Stimulated activated CD4-positive, alpha-beta T cell treated with anti-CD3 and anti-CD28 coated beads, Interleukin-4, amount 100 ng/mL, for 24 hours (primary cell): Measurements from ENCODE around the gene PLIN1.
"Not testable (repeated sequence)": the region's sequence is repeated elsewhere in the genome, so short reads cannot be mapped to it uniquely, and the experiment has no call there.

Source experiments
- DNase-seq: peaks from one replicate; pipeline ENCODE4 v3.0.0-alpha.2; 2020

The PLIN1 gene

GRCh38 chr15:89679212-89679611 lies at the start of gene PLIN1:
Gene PLIN1 (minus strand): TSS chr15:89679367. CDS start chr15:89677489, 1,878 bp downstream.
- no peak for DNase-seq

DNA sequence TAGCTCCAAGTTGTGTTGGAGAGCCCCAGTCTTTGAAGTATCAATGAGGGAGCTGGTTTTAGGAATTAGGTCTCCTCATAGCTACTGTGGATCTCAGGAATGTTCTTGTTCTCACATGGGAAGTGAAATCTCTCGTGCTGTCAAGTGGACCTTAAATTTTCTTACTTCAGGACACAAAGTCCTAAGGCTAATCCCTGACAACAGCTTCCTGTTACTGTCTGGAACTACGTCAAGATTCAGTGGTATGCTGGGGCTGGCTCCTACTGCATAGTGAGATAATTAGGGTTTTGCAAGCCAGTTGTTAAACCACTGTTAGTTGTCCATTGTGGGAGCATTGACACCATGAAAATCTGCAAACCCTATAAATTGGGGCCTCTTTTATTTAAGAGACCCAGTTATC lies 49.1 kb upstream of the PLIN1 start:
- no peak for DNase-seq

DNA sequence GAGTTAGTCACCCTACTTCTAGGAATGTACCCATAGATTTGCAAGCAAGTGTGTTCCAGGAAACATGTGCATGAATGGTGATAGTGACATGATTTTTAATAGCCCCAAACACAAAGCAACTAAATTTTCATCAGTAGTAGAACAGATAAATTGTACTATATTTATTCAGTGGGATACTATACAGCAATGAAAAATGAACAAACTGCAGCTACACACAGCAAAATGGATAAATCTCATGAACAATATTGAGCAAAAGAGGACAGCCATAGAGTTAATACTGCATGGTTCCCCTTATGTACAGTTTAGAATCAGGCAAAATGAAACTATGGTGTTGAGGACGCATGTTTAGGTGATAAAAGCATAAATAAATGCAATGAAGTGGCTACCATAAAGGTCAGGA lies 45.9 kb upstream of the PLIN1 start:
- DNase-seq = no peak

DNA sequence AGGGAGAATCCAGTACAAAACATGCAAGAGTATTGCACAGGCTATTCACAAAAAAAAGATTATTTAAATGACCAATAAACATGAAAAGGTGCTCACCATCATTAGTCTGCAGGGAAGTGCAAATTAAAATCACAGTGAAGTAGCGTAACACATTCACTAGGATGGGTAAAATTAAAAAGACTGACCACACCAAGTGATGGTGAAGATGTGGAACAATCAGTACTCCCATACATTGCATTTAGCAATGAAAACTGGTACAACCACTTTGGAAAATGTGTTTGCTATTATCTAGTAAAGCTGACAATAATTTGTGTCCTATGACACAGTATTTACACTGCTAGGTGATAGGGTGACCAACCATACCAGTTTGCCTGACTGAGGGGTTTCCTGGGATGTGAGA lies 45.5 kb upstream of the PLIN1 start:
- no peak for DNase-seq

DNA sequence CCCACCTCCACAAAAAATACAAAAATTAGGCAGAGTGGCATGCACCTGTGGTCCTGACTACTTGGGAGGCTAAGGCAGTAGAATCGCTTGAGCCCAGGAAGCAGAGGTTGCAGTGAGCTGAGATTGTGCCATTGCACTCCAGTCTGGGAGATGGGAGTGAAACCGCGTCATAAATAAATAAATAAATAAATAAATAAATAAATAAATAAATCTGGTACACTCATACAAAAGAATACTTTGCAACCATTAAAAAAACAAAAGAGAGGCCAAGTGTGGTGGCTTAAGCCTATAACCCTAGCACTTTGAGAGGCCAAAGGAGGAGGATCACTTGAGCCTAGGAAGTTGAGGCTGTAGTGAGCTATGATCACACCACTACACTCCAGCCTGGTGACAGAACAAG lies 43.9 kb upstream of the PLIN1 start:
- DNase-seq = no peak

- no peak for DNase-seq
These were observed 35.6 kb upstream of the PLIN1 start for GRCh38 chr15:89714775-89715174.

GRCh38 chr15:89707577-89707976 lies 28.4 kb upstream of the PLIN1 start:
- DNase-seq = no peak

DNA sequence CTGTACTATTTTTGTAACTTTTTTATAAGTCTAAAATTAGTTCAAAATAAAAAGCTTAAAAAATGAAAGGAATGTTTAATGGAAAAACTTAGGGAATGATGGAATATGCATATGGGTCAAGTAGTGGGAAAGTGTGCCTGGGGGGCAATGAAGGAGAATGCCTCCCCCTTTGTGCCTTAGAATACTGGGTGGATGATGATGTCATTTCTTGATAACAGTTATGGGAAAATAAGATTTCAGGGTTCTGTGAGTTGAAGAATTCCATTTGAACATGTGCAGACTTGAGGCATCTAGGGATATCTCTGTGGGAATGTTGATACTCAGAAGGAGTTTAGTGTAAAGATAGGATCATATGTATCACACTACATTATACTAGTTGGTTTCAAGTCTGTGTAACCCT lies 25.2 kb upstream of the PLIN1 start:
- no peak for DNase-seq

DNA sequence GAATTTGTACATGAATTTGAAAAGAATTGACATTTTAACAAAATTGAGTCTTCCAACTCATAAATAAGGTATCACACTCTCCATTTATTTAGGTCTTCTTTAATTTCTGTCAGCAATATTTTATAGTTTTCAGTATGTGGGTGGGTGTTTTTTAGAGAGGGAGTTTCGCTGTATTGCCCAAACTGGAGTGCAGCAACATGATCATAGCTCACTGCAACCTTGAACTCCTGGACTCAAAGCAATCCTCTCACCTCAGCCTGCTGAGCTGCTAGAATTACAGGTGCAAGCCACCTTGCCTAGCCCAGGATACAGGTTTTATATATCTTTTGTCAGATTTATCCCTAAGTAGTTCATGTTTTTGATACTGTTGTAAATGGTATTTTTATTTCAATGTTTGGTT lies 16.0 kb upstream of the PLIN1 start:
- no peak for DNase-seq

DNA sequence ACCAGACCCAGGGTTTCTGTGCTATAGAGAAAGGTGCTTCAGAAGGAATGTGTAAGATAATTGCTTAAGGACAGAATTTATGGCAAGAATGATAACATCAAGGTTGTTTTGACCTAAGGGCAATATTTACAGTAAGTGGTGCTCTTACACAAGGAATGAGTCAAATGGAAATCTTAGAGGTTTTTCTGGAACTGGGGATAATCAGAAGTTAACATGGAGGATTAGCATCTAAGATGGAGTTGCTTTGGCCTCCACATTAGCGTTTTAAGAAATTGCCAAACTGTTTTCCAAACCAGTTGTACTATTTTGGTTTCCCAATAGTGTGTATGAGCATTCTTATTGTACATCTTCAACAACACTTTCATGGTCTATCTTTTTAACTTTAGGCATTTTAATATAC lies 14.5 kb upstream of the PLIN1 start:
- no peak for DNase-seq

GRCh38 chr15:89693091-89693490 lies 13.9 kb upstream of the PLIN1 start:
- no peak for DNase-seq

DNA sequence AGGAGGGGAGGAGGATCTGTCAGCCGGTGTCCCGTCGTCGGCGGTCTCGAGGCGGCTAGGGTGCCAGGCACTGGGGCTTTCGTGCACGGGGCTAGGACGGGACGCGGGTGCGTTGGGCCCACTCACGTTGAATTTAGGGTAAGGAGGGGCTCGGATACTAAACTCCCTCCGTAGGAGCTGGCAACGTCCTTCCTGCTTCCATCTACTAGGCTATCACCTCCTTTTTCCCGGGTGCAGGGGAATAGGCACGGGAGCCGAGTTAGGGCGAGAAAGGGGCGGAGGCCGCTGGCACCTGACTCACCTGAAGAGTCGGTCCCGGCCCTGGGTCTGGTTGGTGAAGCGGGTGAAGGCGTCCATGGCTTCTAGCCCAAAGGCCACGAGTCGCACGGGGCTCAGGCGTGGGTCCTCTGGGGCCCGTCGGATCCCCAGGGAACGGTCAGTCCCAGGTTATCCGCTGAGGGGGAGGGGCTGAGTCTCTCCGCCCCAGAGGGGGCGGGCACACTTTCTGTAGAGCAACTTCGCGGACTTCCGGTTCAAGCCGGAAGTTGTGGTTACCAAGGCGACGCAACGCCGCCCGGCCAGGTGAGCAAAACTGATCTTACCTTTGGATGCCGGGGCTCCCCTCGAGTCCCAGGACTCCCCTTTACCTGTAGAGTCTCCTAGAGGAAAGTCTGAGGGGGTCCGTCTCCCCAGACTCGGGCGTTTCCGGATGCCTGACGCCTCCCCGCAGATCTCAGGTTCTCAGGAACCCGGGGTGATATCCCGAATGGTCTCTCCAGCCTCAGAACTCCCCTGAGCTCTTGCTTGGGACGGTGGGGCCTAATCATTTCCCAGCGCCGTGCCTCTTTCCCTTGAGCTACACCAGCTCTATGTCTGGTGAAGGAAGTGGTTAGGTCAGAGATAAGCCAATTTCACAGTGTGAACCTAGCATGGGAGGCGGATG lies 11.4 kb upstream of the PLIN1 start, which contains the start of the genes PEX11A and WDR93:
PEX11A (minus strand) TSS at position 479 of the 943 bp plus-strand sequence; CDS start at position 357, 122 bp downstream.
WDR93 (plus strand) TSS at position 536 of the 943 bp plus-strand sequence. CDS start 10,936 bp downstream, outside the sequence.
- peak; percentile 82 for DNase-seq

DNA sequence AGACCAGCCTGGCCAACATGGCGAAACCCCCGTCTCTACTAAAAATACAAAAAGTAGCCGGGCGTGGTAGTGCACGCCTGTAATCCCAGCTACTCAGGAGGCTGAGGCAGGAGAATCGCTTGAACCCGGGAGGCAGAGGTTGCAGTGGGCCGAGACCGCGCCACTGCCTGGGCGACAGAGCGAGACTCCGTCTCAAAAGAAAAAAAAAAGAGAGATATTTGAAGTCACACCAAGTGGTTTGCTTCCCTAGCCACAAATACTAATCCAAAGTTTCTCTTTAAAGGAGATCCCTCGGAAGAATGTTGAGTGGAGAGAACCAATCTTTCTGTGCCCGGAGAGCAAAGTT lies 10.7 kb upstream of the PLIN1 start:
- DNase-seq = not testable (repeated sequence)

DNA sequence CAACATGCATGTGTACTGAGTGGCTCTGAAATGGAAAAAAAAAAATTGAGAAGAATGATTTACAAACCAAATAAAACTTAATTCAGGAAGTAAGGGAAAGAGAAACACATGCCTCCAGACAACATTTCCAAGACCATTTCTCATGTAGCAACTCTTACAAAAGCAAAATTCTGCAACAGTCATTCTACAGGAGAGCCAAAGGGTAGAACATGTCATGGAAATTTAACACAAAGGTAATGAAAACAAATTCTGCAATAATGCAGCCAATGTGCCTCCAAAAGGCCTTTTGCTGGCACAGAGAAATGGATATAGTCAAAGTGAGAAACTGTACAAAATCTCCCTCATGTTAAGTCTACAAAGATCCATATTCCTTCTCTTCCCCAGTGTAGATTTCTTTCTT lies 7.4 kb upstream of the PLIN1 start:
- DNase-seq = no peak

DNA sequence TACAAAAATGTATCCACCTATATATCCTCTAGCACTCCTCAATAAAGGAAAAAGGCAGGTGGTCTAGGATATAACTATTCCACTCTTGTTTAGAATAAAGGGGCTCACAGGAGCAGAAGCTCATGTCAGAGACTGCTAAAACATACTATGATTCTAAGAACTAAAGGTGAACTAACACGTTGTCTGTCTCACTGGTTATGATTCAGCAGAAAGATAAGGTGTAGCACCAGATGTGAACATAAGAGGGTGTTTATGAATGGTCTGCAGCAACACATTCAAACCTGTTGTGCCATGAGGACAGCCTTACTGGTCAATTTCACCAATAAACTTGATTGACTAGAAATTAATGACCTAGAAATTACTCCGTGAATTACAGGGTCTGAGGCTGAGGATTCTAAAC lies 6.8 kb upstream of the PLIN1 start:
- no peak for DNase-seq

GRCh38 chr15:89681146-89681545 lies 2.0 kb upstream of the PLIN1 start:
- DNase-seq = no peak

DNA sequence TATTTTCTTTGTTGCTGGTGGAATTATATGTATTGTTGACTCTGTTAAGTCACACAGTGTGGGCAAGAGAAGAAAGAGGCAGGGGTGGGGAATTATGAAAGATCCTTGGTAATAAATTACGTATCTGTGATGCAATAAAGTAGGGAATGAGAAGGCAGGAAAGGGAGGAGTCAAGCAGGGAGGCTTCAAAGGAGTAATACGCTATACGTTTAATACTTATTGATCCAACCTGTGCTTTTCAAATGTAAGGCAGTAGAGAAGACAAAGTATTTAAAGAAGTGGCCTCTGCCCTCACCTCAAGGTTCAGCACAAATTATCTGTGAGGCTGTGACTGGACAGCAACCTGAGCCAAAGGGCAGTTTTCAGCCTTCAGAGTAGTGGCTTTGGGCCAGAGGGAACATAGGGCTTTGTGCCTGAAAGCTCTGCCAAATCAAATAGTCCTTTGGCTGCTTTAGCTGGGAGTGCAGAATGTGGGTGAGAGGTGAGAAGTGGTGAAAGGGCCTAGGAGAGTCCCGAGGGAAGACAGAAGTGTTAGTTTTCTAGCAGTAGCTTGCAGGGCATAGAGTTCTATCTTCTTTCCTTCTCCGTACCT lies 1.2 kb upstream of the PLIN1 start:
- no peak for DNase-seq

- no peak for DNase-seq
These were observed 1.8 kb downstream of the PLIN1 start for GRCh38 chr15:89677381-89677780.

DNA sequence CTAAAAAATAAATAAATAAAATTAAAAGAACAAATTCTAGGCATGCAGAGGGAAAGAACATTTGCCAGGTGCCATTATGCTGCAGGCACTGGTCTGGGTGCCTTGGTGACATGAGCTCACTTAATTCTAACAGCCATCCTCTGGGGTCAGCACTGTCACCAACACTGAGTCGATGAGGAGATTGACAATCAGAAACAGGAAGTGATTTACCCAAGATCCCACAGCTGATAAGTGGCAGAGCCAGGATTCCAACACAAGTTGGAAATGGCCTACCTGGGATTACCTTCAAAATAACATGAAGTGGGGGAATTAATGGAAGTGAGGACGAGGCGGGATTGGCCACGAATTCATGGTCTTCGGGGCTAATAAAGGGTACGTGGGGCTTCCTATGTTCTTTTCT lies 3.6 kb downstream of the PLIN1 start:
- no peak for DNase-seq

DNA sequence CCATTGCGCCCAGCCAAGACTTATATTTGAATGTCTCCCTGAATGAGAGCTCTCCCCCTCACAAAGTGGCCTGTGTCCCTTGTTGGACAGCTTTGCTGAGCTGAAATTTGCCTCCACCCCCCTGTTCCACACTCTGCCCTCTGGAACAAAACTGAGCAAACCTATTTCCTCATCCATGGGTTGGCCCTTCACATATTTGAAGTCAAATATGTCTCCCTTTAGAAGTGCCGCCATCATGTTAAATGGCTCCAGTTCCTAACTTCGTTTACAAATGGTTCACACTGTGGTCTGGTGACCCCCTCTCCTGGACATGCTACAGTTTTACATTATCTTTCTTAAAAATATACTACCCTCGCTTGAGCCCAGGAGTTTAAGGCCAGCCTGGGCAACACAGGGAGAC lies 4.6 kb downstream of the PLIN1 start:
- no peak for DNase-seq

DNA sequence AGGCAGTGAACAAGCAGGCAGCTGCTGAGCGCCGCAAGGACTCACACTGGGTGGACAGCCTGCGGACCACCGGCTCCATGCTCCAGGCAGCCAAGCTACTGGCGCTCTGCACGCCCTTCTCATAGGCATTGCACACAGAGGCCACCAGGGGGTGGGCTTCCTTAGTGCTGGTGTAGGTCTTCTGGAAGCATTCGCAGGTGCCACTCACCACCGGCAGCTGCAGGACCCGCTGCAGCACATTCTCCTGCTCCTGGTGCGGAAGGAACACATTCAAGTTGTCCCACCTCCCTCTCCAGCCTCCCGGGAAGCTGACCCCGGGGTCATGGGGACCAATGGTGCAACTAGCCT lies 6.0 kb downstream of the PLIN1 start:
- DNase-seq = no peak

GRCh38 chr15:89672221-89673164 lies 6.7 kb downstream of the PLIN1 start:
- DNase-seq = no peak

DNA sequence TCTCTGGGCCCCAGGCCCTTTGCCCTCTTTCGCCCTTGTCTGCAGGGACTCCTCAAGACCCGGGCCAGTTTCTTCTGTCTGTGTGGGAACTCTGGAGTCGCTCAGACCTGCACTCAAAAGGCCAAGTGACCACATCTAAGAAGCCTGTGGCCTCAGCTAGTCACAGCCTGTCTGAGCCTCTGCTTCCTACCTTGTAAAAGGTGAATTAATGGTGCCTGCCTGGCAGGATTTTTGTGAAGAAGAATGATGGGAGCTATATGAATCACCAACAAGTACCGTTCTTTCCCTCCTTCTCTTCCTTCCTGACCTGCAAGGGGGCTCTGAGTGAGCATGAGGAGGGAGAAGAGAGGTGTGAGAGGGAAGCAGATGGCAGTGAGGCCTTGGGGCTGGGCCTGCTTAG lies 7.5 kb downstream of the PLIN1 start:
- no peak for DNase-seq
